ACHN (cell line): ENCODE data around the gene YES1.

Experiments used
- DNase-seq: peaks from one replicate; pipeline ENCODE4 v3.0.0-alpha.2; 2015
- in situ Hi-C: cut with HindIII; loops from 2 replicates; pipeline ENCODE4 v1.10.0; 2017; ENCODE audit warnings: low sequenced_read_pairs, low pct_ligation_motif_present, low pct_unique_long_range_greater_than_20kb

Gene YES1

DNA sequence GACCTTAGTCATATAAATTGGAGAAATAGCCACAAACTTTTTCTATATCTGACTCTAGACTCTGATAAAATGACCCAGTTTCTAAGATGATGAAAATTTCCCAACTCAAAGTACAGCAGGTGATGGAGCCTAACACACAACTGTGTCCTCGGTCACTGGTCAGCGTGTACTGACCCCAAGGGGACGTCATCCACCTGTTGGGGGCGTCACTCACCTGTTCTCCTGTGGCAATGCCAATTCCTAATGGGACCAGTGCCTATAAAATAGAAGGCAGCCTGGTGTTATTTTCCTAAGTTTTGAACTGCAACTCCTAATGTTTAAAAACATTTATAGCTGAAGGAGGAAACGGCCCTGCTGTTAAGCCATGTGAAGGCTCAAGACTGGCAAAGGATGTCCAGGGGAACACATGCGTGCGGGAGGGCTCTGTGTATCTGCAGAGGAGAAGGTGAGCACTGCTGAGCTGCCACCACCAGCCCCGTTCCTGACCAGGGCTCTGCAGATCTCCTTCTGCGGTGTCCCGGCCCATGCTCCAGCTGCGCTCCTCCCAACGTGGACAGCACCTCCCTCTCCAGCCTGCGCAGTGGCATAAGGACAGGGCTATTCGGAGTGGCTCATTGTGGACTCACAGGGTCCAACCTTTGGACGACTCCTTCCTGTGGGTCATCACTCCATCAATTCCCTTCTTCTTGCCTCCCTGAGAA lies 133.4 kb downstream of the YES1 start:
- in situ Hi-C loops = no loop called here
- DNase-seq = no peak

DNA sequence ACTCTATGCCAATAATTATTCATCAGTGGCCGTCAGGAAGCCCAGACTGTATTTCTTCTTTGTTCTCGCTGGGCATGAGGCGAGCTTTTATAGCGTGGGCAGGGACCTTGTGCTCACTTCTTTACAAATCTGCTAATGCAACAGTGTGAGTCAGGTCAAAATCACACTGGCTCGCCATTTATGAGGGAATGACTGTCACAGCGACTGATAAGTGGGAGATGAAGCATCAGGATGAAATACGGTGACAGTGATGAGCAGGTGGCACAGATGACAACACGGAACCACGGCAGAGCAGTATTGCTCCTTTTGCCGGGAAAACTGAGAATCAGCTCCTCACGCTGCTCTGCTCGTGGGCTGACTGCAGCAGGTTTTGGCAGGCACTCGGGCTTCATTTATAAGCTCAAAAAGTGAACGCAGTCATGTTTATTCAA lies 134.1 kb downstream of the YES1 start:
- DNase-seq = no peak
- in situ Hi-C loops = no loop called here

DNA sequence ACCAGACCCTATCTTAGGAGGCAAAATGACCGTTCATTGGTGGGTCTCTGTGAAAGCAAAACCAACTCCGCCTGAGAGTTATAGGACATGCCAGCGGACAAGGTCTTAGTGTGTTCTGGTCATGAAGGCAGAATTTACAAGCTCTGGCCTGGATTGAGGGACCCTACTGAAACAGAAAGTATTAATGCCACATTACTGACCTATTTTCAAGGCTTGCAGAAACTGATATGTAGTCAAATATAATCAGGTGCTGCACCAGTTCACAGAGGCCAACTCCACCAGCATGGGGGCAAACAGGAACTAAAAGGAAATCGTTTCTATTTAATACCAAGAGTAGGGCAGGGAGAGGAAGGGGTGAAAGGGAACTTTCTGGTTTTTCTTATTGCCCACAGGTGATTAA lies 134.9 kb downstream of the YES1 start:
- DNase-seq = no peak
- in situ Hi-C loops = no loop called here

DNA sequence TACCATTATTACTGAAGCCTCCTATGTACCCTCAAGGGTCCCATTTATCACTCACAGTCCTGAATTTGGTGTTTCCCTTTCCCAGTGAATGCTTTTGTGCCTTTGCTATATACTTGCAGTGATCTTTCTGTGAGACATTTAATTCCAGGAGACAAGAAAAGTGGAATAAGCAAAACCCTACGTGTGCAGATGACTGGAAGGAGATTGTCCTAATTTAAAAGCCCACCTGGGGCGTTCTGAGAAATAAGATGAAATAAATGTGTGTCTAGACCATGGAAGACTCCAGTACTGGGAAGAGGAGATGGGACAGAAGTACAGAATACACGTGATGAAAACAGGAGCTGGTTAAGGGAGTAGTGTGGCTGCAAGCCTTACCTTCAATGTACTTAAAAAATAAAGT lies 135.3 kb downstream of the YES1 start:
- DNase-seq = no peak
- in situ Hi-C loops = no loop called here

DNA sequence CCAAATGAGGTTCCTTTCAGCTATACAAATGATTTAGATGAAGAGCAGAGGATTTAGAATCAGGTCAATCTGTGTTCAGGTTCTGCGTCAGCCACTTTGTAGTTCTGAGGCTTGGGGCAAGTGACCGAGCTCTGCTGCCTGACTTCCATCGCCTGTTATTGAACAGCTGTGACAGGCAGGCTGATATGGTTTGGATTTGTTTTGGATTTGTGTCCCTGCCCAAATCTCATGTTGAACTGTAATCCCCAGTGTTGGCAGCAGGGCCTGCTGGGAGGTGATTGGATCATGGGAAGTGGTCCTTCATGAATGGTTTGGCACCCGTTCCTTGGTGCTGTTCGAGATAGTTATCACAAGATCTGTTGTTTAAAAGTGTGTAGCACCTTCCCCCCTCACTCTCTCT lies 136.0 kb downstream of the YES1 start:
- in situ Hi-C loops = no loop called here
- no peak for DNase-seq

DNA sequence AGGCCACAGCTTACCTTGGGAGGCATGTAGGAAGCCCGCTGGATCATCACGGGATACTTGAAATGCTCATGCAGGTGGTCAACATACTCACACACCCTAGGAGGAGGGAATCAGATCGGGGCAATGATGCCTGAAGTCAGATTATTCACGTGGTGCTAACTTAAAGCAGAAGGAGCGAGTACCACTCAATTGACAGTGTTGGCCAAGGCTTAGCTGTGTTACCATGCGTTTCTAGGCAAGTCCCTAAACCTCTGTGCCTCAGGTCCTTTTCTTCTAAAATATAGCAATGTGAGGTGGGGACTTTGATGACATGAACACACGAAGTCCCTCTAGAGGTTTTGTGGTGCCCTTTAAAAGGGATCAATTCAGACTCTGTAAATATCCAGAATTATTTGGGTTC lies 136.7 kb downstream of the YES1 start:
- DNase-seq = no peak
- in situ Hi-C loops = no loop called here

DNA sequence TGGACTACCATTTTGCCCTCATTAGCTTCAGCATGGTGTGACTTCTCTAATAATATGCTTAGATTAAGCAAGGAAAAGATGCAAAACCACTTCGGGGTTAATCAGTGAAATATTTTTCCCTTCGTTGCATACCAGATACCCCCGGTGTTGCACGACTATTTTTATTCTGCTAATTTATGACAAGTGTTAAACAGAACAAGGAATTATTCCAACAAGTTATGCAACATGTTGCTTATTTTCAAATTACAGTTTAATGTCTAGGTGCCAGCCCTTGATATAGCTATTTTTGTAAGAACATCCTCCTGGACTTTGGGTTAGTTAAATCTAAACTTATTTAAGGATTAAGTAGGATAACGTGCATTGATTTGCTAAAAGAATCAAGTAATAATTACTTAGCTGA lies 138.3 kb downstream of the YES1 start:
- in situ Hi-C loops = no loop called here
- DNase-seq = no peak

DNA sequence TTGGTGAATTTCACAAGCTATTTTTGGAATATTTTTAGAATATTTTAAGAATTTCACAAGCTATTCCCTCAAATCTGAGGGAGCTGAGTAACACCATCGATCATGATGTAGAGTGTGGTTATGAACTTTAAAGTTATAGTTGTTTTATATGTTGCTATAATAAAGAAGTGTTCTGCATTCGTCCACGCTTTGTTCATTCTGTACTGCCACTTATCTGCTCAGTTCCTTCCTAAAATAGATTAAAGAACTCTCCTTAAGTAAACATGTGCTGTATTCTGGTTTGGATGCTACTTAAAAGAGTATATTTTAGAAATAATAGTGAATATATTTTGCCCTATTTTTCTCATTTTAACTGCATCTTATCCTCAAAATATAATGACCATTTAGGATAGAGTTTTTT lies 138.7 kb downstream of the YES1 start:
- DNase-seq = no peak
- in situ Hi-C loops = no loop called here
